Measurements from ENCODE around the gene REX1BD.
A peak's percentile ranks its signal among the peaks of the same experiment; 100 is the strongest.

The REX1BD gene

GRCh38 chr19:18591735-18592385 is 3.3 kb downstream of the REX1BD start:
- peak; percentile 31; the same call in 1 of the 2 replicates for TF ChIP-seq POLR2AphosphoS5 (IDR thresholded peaks at IDR 0.05; ENCODE audit: low read depth, low read length)
- peak; percentile 32 for TF ChIP-seq FOXP2 (optimal IDR thresholded peaks at IDR 0.05; ENCODE audit: borderline replicate concordance, extremely low read depth, extremely low read length, insufficient read depth)
- TF ChIP-seq TAF1 (IDR thresholded peaks at IDR 0.05; ENCODE audit: borderline replicate concordance, insufficient read depth, low read length): no peak
- TF ChIP-seq SIN3A (IDR thresholded peaks at IDR 0.05; ENCODE audit: borderline replicate concordance, insufficient read depth, low read length): no peak

GRCh38 chr19:18593367-18594095 is 4.9 kb downstream of the REX1BD start:
- TF ChIP-seq FOXP2 (optimal IDR thresholded peaks at IDR 0.05; ENCODE audit: borderline replicate concordance, extremely low read depth, extremely low read length, insufficient read depth) (no peak), REST (IDR thresholded peaks at IDR 0.05; ENCODE audit: insufficient read depth in 1 of 2, low read depth in 2 of 2, low read length in 2 of 2) (no peak), POLR2AphosphoS5 (IDR thresholded peaks at IDR 0.05; ENCODE audit: low read depth, low read length) (peak; percentile 2; the same call in 1 of the 2 replicates), TAF1 (IDR thresholded peaks at IDR 0.05; ENCODE audit: borderline replicate concordance, insufficient read depth, low read length) (no peak), SIN3A (IDR thresholded peaks at IDR 0.05; ENCODE audit: borderline replicate concordance, insufficient read depth, low read length) (0 out of 2 replicates have a peak, but pooled peaks have one; percentile 20)

- TF ChIP-seq REST (IDR thresholded peaks at IDR 0.05; ENCODE audit: insufficient read depth in 1 of 2, low read depth in 2 of 2, low read length in 2 of 2): no peak
- no peak for TF ChIP-seq SIN3A (IDR thresholded peaks at IDR 0.05; ENCODE audit: borderline replicate concordance, insufficient read depth, low read length)
- no peak for TF ChIP-seq FOXP2 (optimal IDR thresholded peaks at IDR 0.05; ENCODE audit: borderline replicate concordance, extremely low read depth, extremely low read length, insufficient read depth)
- TF ChIP-seq POLR2AphosphoS5 (IDR thresholded peaks at IDR 0.05; ENCODE audit: low read depth, low read length): no peak
- TF ChIP-seq TAF1 (IDR thresholded peaks at IDR 0.05; ENCODE audit: borderline replicate concordance, insufficient read depth, low read length): no peak
Observed at GRCh38 chr19:18594096-18594823, 5.7 kb downstream of the REX1BD start.

GRCh38 chr19:18594824-18595373 is 6.3 kb downstream of the REX1BD start:
- TF ChIP-seq TAF1 (IDR thresholded peaks at IDR 0.05; ENCODE audit: borderline replicate concordance, insufficient read depth, low read length) (no peak), SIN3A (IDR thresholded peaks at IDR 0.05; ENCODE audit: borderline replicate concordance, insufficient read depth, low read length) (no peak), POLR2AphosphoS5 (IDR thresholded peaks at IDR 0.05; ENCODE audit: low read depth, low read length) (no peak), REST (IDR thresholded peaks at IDR 0.05; ENCODE audit: insufficient read depth in 1 of 2, low read depth in 2 of 2, low read length in 2 of 2) (no peak), FOXP2 (optimal IDR thresholded peaks at IDR 0.05; ENCODE audit: borderline replicate concordance, extremely low read depth, extremely low read length, insufficient read depth) (no peak)

- TF ChIP-seq TAF1 (IDR thresholded peaks at IDR 0.05; ENCODE audit: borderline replicate concordance, insufficient read depth, low read length) (no peak), POLR2AphosphoS5 (IDR thresholded peaks at IDR 0.05; ENCODE audit: low read depth, low read length) (no peak), FOXP2 (optimal IDR thresholded peaks at IDR 0.05; ENCODE audit: borderline replicate concordance, extremely low read depth, extremely low read length, insufficient read depth) (no peak), REST (IDR thresholded peaks at IDR 0.05; ENCODE audit: insufficient read depth in 1 of 2, low read depth in 2 of 2, low read length in 2 of 2) (no peak), SIN3A (IDR thresholded peaks at IDR 0.05; ENCODE audit: borderline replicate concordance, insufficient read depth, low read length) (no peak)
Observed at GRCh38 chr19:18595475-18595874, 6.9 kb downstream of the REX1BD start.

Data from PFSK-1 (cell line).